Measurements from ENCODE around the gene GPR37L1. TPM values are rescaled to one million over a fixed set of nuclear protein-coding genes. Genes with fewer than 3 reads are reported as not detected.
"Not testable (repeated sequence)": the region's sequence is repeated elsewhere in the genome, so short reads cannot be mapped to it uniquely, and the experiment has no call there.

Gene GPR37L1
- polyA plus RNA-seq, 1 experiment, result not detected

GRCh38 chr1:202145068-202145743, 22.5 kb downstream of the GPR37L1 start:
- ChIA-PET CTCF (interaction anchor here (0.6 to 2.9 kb wide), 3 partner anchors 9 to 615 kb away, joined by 3 to 9 read pairs (median 3); no protein-coding TSS in a partner anchor), POLR2A (no interaction called here)
- DNase-seq (ENCODE audit: low read depth, low spot score), result no peak
- H3K9me3 ChIP-seq (ENCODE audit: control insufficient read depth, insufficient read depth, low read length), result peaks cover 4% of the 10 kb centered on the region; the same call in 1 of the 2 replicates
- no peaks in the 10 kb centered on the region for H3K27me3 ChIP-seq (ENCODE audit: control insufficient read depth, insufficient read depth, low read length)
- no peak for TF ChIP-seq CTCF (IDR thresholded peaks at IDR 0.05; ENCODE audit: low read depth, low read length)
- peak overlapping the region; percentile 83 for H3K4me3 ChIP-seq (ENCODE audit: low read depth, low read length)
- no peak overlapping the region for H3K27ac ChIP-seq (ENCODE audit: low read depth, low read length)

GRCh38 chr1:202145744-202146140, 23.0 kb downstream of the GPR37L1 start:
- CTCF ChIA-PET, result interaction anchor here (0.6 to 2.9 kb wide), 3 partner anchors 9 to 615 kb away, joined by 3 to 9 read pairs (median 3); no protein-coding TSS in a partner anchor
- H3K27ac ChIP-seq (ENCODE audit: low read depth, low read length); DNase-seq (ENCODE audit: low read depth, low spot score); H3K9me3 ChIP-seq (ENCODE audit: control insufficient read depth, insufficient read depth, low read length); H3K4me3 ChIP-seq (ENCODE audit: low read depth, low read length); POLR2A ChIA-PET; H3K27me3 ChIP-seq (ENCODE audit: control insufficient read depth, insufficient read depth, low read length): not testable (repeated sequence)

- ChIA-PET POLR2A (no interaction called here), CTCF (interaction anchor here (1.1 to 2.9 kb wide), 3 partner anchors 8 to 13 kb away, joined by 3 to 9 read pairs (median 3); no protein-coding TSS in a partner anchor)
- Histone ChIP-seq H3K27ac (ENCODE audit: low read depth, low read length) (no peak overlapping the region), H3K4me3 (ENCODE audit: low read depth, low read length) (no peak overlapping the region), H3K27me3 (ENCODE audit: control insufficient read depth, insufficient read depth, low read length) (no peaks in the 10 kb centered on the region), H3K9me3 (ENCODE audit: control insufficient read depth, insufficient read depth, low read length) (peaks cover 4% of the 10 kb centered on the region; the same call in 1 of the 2 replicates)
- no peak for DNase-seq (ENCODE audit: low read depth, low spot score)
- TF ChIP-seq CTCF (IDR thresholded peaks at IDR 0.05; ENCODE audit: low read depth, low read length), result no peak
These were observed 23.6 kb downstream of the GPR37L1 start for GRCh38 chr1:202146279-202146678.

- no peak for DNase-seq (ENCODE audit: low read depth, low spot score)
These were observed 24.3 kb downstream of the GPR37L1 start for GRCh38 chr1:202146993-202147392.

GRCh38 chr1:202148391-202148790, 25.7 kb downstream of the GPR37L1 start:
- Histone ChIP-seq H3K4me3 (ENCODE audit: low read depth, low read length) (no peak overlapping the region), H3K9me3 (ENCODE audit: control insufficient read depth, insufficient read depth, low read length) (peaks cover 4% of the 10 kb centered on the region; the same call in 1 of the 2 replicates), H3K27ac (ENCODE audit: low read depth, low read length) (no peak overlapping the region), H3K27me3 (ENCODE audit: control insufficient read depth, insufficient read depth, low read length) (peaks cover 3% of the 10 kb centered on the region)
- POLR2A ChIA-PET, result no interaction called here
- DNase-seq (ENCODE audit: low read depth, low spot score), result no peak
- no peak for TF ChIP-seq CTCF (IDR thresholded peaks at IDR 0.05; ENCODE audit: low read depth, low read length)
- CTCF ChIA-PET, result interaction anchor here (0.6 to 1.5 kb wide), 2 partner anchors 13 to 150 kb away, joined by 3 to 4 read pairs; no protein-coding TSS in a partner anchor

More at GRCh38 chr1:202146993-202147392, 24.3 kb downstream of the GPR37L1 start:
- Histone ChIP-seq H3K9me3 (ENCODE audit: control insufficient read depth, insufficient read depth, low read length) (peaks cover 4% of the 10 kb centered on the region; the same call in 1 of the 2 replicates), H3K27ac (ENCODE audit: low read depth, low read length) (no peak overlapping the region), H3K4me3 (ENCODE audit: low read depth, low read length) (no peak overlapping the region), H3K27me3 (ENCODE audit: control insufficient read depth, insufficient read depth, low read length) (no peaks in the 10 kb centered on the region)
- POLR2A ChIA-PET, result no interaction called here
- CTCF ChIA-PET, result interaction anchor here (1.1 kb wide), 1 partner anchor 12 kb away, joined by 3 read pairs; no protein-coding TSS in a partner anchor
- TF ChIP-seq CTCF (IDR thresholded peaks at IDR 0.05; ENCODE audit: low read depth, low read length), result no peak

Data from AG04450 (cell line).